ENCODE results near the gene TAF15. TPM values are rescaled to one million over a fixed set of nuclear protein-coding genes. Genes with fewer than 3 reads are reported as not detected.

The TAF15 gene
- total and polyA plus RNA-seq, 2 of the 4 experiments (the other 2 are of a cell fraction): 46.8 to 98.0 TPM

DNA sequence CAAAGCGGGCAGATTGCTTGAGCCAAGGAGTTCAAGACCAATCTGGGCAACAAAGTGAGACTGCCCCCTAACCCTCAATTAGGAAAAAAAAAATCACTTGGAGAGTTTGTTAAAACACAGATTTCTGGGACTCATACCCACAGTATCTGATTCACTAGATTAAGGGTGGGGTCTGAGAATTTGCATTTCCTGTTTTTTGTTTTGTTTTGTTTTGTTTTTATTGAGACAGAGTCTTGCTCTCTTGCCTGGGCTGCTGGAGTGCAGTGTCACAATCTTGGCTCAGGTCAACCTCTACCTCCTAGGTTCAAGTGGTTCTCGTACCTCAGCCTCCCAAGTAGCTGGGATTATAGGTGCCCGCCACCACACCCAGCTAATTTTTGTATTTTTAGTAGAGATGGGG, 58.3 kb downstream of the TAF15 start:
- intact Hi-C loops (cut with micrococcal nuclease): no loop called here
- Histone ChIP-seq H2AFZ (replicated peaks; ENCODE audit: low read length, poor library complexity) (no peak overlapping the region), H3K27me3 (ENCODE audit: control insufficient read depth, insufficient read depth, low read length) (no peaks in the 10 kb centered on the region), H3K9ac (ENCODE audit: low read depth, low read length) (no peak overlapping the region), H3K23ac (ENCODE audit: low read depth, low read length) (no peak overlapping the region), H3K36me3 (ENCODE audit: control insufficient read depth, insufficient read depth, low read length) (no peaks in the 10 kb centered on the region), H3K27ac (ENCODE audit: insufficient read depth, low read length) (no peak overlapping the region), H3K9me3 (ENCODE audit: control insufficient read depth, insufficient read depth, low read length) (no peaks in the 10 kb centered on the region), H4K8ac (ENCODE audit: low read depth in 2 of 2, low read length in 2 of 2) (no peak overlapping the region), H4K5ac (ENCODE audit: low read depth, low read length) (no peak overlapping the region), H3K14ac (replicated peaks; ENCODE audit: low read depth, low read length) (no peak overlapping the region), H2BK5ac (ENCODE audit: low read depth, low read length, poor library complexity, severe bottlenecking) (no peak overlapping the region), H3K56ac (ENCODE audit: extremely low read depth, insufficient read depth, low read length) (no peak overlapping the region), H3K9me1 (ENCODE audit: insufficient read depth, low read length) (no peaks in the 10 kb centered on the region), H3K4me2 (ENCODE audit: low read depth, low read length) (no peak overlapping the region), H2AK5ac (ENCODE audit: low read depth, low read length) (no peak overlapping the region), H2AK9ac (replicated peaks; ENCODE audit: low read depth, low read length, poor library complexity) (no peak overlapping the region), H4K20me1 (ENCODE audit: insufficient read depth, low read length) (no peaks in the 10 kb centered on the region), H3K18ac (ENCODE audit: low read depth, low read length) (no peak overlapping the region), H3K4me3 (ENCODE audit: insufficient read depth, low read depth, low read length) (no peak overlapping the region), H3K4me1 (ENCODE audit: control insufficient read depth, insufficient read depth, low read length) (peaks cover 3% of the 10 kb centered on the region; the same call in 1 of the 2 replicates), H2BK15ac (ENCODE audit: low read depth, low read length) (no peak overlapping the region), H2BK20ac (ENCODE audit: low read depth, low read length) (no peak overlapping the region), H4K91ac (ENCODE audit: insufficient read depth, low read depth, low read length) (no peak overlapping the region), H3K79me1 (ENCODE audit: low read depth in 1 of 2, low read length in 2 of 2) (no peaks in the 10 kb centered on the region), H2BK120ac (ENCODE audit: low read depth, low read length) (no peak overlapping the region), H3K4ac (ENCODE audit: low read depth, low read length) (no peak overlapping the region)
- BruUV-seq (replicated peaks): no TSS peak
- dilution Hi-C loops (cut with HindIII; ENCODE audit: low sequenced_read_pairs, unreplicated experiment): no loop called here
- ATAC-seq (ENCODE audit: low read depth) (no peak), DNase-seq (no peak)
- CTCF ChIA-PET: no interaction called here
- TF ChIP-seq USF2 (IDR thresholded peaks at IDR 0.05; ENCODE audit: low read depth, low read length): no peak
- no peak for TF ChIP-seq FOS (IDR thresholded peaks at IDR 0.05; ENCODE audit: low read depth, low read length)
- TF ChIP-seq ELK1 (IDR thresholded peaks at IDR 0.05; ENCODE audit: borderline replicate concordance, low read depth, low read length): no peak
- TF ChIP-seq RFX5 (IDR thresholded peaks at IDR 0.05; ENCODE audit: low read depth, low read length): no peak
- TF ChIP-seq POLR2A (IDR thresholded peaks at IDR 0.05; ENCODE audit: low read depth, low read length): no peak
- no peak for TF ChIP-seq RCOR1 (IDR thresholded peaks at IDR 0.05; ENCODE audit: insufficient replicate concordance, low read length)
- no peak for TF ChIP-seq BHLHE40 (IDR thresholded peaks at IDR 0.05; ENCODE audit: low read depth, low read length)
- TF ChIP-seq, protein P1, sequence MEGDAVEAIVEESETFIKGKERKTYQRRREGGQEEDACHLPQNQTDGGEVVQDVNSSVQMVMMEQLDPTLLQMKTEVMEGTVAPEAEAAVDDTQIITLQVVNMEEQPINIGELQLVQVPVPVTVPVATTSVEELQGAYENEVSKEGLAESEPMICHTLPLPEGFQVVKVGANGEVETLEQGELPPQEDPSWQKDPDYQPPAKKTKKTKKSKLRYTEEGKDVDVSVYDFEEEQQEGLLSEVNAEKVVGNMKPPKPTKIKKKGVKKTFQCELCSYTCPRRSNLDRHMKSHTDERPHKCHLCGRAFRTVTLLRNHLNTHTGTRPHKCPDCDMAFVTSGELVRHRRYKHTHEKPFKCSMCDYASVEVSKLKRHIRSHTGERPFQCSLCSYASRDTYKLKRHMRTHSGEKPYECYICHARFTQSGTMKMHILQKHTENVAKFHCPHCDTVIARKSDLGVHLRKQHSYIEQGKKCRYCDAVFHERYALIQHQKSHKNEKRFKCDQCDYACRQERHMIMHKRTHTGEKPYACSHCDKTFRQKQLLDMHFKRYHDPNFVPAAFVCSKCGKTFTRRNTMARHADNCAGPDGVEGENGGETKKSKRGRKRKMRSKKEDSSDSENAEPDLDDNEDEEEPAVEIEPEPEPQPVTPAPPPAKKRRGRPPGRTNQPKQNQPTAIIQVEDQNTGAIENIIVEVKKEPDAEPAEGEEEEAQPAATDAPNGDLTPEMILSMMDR (conservative IDR thresholded peaks at IDR 0.05; ENCODE audit: low read depth, low read length): no peak
- TF ChIP-seq MAFK (IDR thresholded peaks at IDR 0.05; ENCODE audit: low read depth, low read length): no peak
- no peak for TF ChIP-seq CHD1 (IDR thresholded peaks at IDR 0.05; ENCODE audit: low read depth, low read length)
- TF ChIP-seq CEBPB (IDR thresholded peaks at IDR 0.05; ENCODE audit: low read depth, low read length): no peak
- TF ChIP-seq MXI1 (IDR thresholded peaks at IDR 0.05; ENCODE audit: borderline replicate concordance, low read depth, low read length): no peak
- no peak for TF ChIP-seq MAZ (IDR thresholded peaks at IDR 0.05; ENCODE audit: borderline replicate concordance, low read depth, low read length)
- TF ChIP-seq NFE2L2 (IDR thresholded peaks at IDR 0.05; ENCODE audit: low read depth, low read length): no peak
- no peak for TF ChIP-seq SMC3 (IDR thresholded peaks at IDR 0.05; ENCODE audit: low read depth, low read length)
- TF ChIP-seq RAD21 (IDR thresholded peaks at IDR 0.05; ENCODE audit: low read length): no peak
- in situ Hi-C loops (cut with MboI; ENCODE audit: low sequenced_read_pairs): no loop called here
- POLR2A ChIA-PET (ENCODE audit: unreplicated experiment): no interaction called here
- WGBS, 2 experiments (ENCODE audit: extremely low coverage in 2 of 2, insufficient read length in 1 of 2): no CpG with 5 or more reads among the region's 3 CpGs

Measured in IMR-90 (cell line).